IMR-90 (cell line): Measurements from ENCODE around the gene CTNNA2. TPM values are rescaled to one million over a fixed set of nuclear protein-coding genes. Genes with fewer than 3 reads are reported as not detected.

ENCODE experiments used
- ATAC-seq: fragments of 200-7000 bp; cut with Tn5 transposase; 2 replicates; pipeline ENCODE4 v1.9.1; 2020; ENCODE audit warnings: low read depth, mild to moderate bottlenecking, moderate library complexity
- BruUV-seq: library from RNA; stranded (reverse); fragments of 400-500 nt; replicated peaks from 2 replicates; lab custom pipeline; 2021; lab: Mats Ljungman, UMichigan
- CTCF ChIA-PET: fragments of 300-600 bp; formaldehyde crosslinking; extraction: SDS; loops from one replicate; lab custom pipeline; 2021; ENCODE audit warnings: antibody characterized with exemption; lab: Yijun Ruan, JAX
- POLR2A ChIA-PET: fragments of 300-600 bp; sonication (Branson Sonifier 250); formaldehyde crosslinking; loops from one replicate; lab custom pipeline; 2022; ENCODE audit warnings: antibody characterized with exemption; ENCODE audit not compliant: unreplicated experiment; lab: Charles Lee
- DNase-seq: peaks from one replicate; pipeline ENCODE4 v3.0.0; 2013
- H2AFZ ChIP-seq: replicated peaks from 2 replicates; pipeline ENCODE3; 2013; ENCODE audit warnings: low read length, mild to moderate bottlenecking; ENCODE audit not compliant: poor library complexity
- H2AK5ac ChIP-seq: 2 replicates; pipeline ENCODE4 v1.6.1; 2013; ENCODE audit warnings: low read depth, low read length, inconsistent platforms
- H2AK9ac ChIP-seq: replicated peaks from 2 replicates; pipeline ENCODE3; 2013; ENCODE audit warnings: mild to moderate bottlenecking, low read depth, low read length, moderate library complexity; ENCODE audit not compliant: poor library complexity
- H2BK120ac ChIP-seq: 2 replicates; pipeline ENCODE4 v1.6.1; 2013; ENCODE audit warnings: low read depth, low read length, inconsistent platforms
- H2BK15ac ChIP-seq: 3 replicates; pipeline ENCODE4 v1.6.1; 2013; ENCODE audit warnings: low read depth, low read length, inconsistent platforms
- H2BK20ac ChIP-seq: 2 replicates; pipeline ENCODE4 v1.6.1; 2013; ENCODE audit warnings: low read depth, mild to moderate bottlenecking, inconsistent platforms, low read length, moderate library complexity
- H2BK5ac ChIP-seq: 2 replicates; pipeline ENCODE4 v1.6.1; 2013; ENCODE audit warnings: mild to moderate bottlenecking, low read depth, low read length, inconsistent platforms; ENCODE audit not compliant: poor library complexity, severe bottlenecking
- H3K14ac ChIP-seq: replicated peaks from 2 replicates; pipeline ENCODE4 v1.6.1; 2013; ENCODE audit warnings: low read depth, low read length, inconsistent platforms
- H3K18ac ChIP-seq: 2 replicates; pipeline ENCODE4 v1.6.1; 2013; ENCODE audit warnings: low read depth, low read length, control low read depth
- H3K23ac ChIP-seq: 2 replicates; pipeline ENCODE4 v1.6.1; 2013; ENCODE audit warnings: low read depth, low read length, inconsistent platforms
- H3K27ac ChIP-seq: 2 replicates; pipeline ENCODE4 v1.5.1; 2013; ENCODE audit warnings: mild to moderate bottlenecking, control low read depth, low read length; ENCODE audit not compliant: insufficient read depth
- H3K27me3 ChIP-seq: 2 replicates; pipeline ENCODE4 v1.6.1; 2013; ENCODE audit warnings: low read length; ENCODE audit not compliant: control insufficient read depth, insufficient read depth
- H3K36me3 ChIP-seq: 2 replicates; pipeline ENCODE4 v1.6.1; 2013; ENCODE audit warnings: low read length, mixed read lengths; ENCODE audit not compliant: control insufficient read depth, insufficient read depth
- H3K4ac ChIP-seq: 2 replicates; pipeline ENCODE4 v1.6.1; 2013; ENCODE audit warnings: low read depth, low read length, inconsistent platforms
- H3K4me1 ChIP-seq: 2 replicates; pipeline ENCODE4 v1.6.1; 2013; ENCODE audit warnings: low read length, mixed read lengths; ENCODE audit not compliant: control insufficient read depth, insufficient read depth
- H3K4me2 ChIP-seq: 2 replicates; pipeline ENCODE4 v1.6.1; 2013; ENCODE audit warnings: low read depth, mild to moderate bottlenecking, control low read depth, low read length, moderate library complexity
- H3K4me3 ChIP-seq: 2 replicates; pipeline ENCODE4 v1.5.1; 2013; ENCODE audit warnings: low read depth, mild to moderate bottlenecking, control low read depth, low read length, moderate library complexity; ENCODE audit not compliant: insufficient read depth
- H3K56ac ChIP-seq: 2 replicates; pipeline ENCODE4 v1.6.1; 2013; ENCODE audit warnings: low read length, inconsistent platforms; ENCODE audit not compliant: insufficient read depth; ENCODE audit errors: extremely low read depth
- H3K79me1 ChIP-seq, 2 experiments: 2 replicates each; pipeline ENCODE4 v1.6.1; 2013; ENCODE audit warnings: low read length in 2 of 2, inconsistent platforms in 1 of 2, low read depth in 1 of 2
- H3K9ac ChIP-seq: 2 replicates; pipeline ENCODE4 v1.6.1; 2013; ENCODE audit warnings: low read depth, low read length, control low read depth
- H3K9me1 ChIP-seq: 2 replicates; pipeline ENCODE4 v1.6.1; 2013; ENCODE audit warnings: low read length, inconsistent platforms; ENCODE audit not compliant: insufficient read depth
- H3K9me3 ChIP-seq: 2 replicates; pipeline ENCODE4 v1.6.1; 2013; ENCODE audit warnings: low read length; ENCODE audit not compliant: control insufficient read depth, insufficient read depth
- H4K20me1 ChIP-seq: 2 replicates; pipeline ENCODE4 v1.6.1; 2013; ENCODE audit warnings: low read length, inconsistent platforms; ENCODE audit not compliant: insufficient read depth
- H4K5ac ChIP-seq: 2 replicates; pipeline ENCODE4 v1.6.1; 2013; ENCODE audit warnings: mild to moderate bottlenecking, low read depth, low read length, control low read depth
- H4K8ac ChIP-seq, 2 experiments: 2 replicates each; pipeline ENCODE4 v1.6.1; 2013; ENCODE audit warnings: low read depth in 2 of 2, low read length in 2 of 2, control low read depth in 1 of 2, inconsistent platforms in 1 of 2
- H4K91ac ChIP-seq: 2 replicates; pipeline ENCODE4 v1.6.1; 2013; ENCODE audit warnings: low read depth, low read length, inconsistent platforms; ENCODE audit not compliant: insufficient read depth
- CHD1 ChIP-seq: IDR thresholded peaks from 2 replicates; pipeline ENCODE4 v1.6.1; 2012; ENCODE audit warnings: low read depth, low read length, improper control_type of control experiment
- MAZ ChIP-seq: IDR thresholded peaks from 2 replicates; pipeline ENCODE4 v1.6.1; 2012; ENCODE audit warnings: low read depth, mild to moderate bottlenecking, low read length, improper control_type of control experiment, moderate library complexity, borderline replicate concordance
- WGBS, 2 experiments: methylation state at CpG; one replicate each; pipeline versions ENCODE4 v1.1.5 to v1.1.7; 2013; ENCODE audit warnings: missing lambda C conversion rate in 2 of 2; ENCODE audit not compliant: insufficient read length in 1 of 2; ENCODE audit errors: extremely low coverage in 2 of 2; 5-methylcytosine and 5-hydroxymethylcytosine counted together
- dilution Hi-C: fragments of 300-500 bp; cut with HindIII; formaldehyde crosslinking; loops from one replicate; pipeline ENCODE4 v1.14.3; 2018; ENCODE audit warnings: low sequenced_read_pairs; ENCODE audit not compliant: unreplicated experiment
- in situ Hi-C: fragments of 300-500 bp; cut with MboI; formaldehyde crosslinking; loops from 3 replicates; pipeline ENCODE4 v1.14.3; 2019; ENCODE audit warnings: low sequenced_read_pairs, inconsistent platforms, mixed read lengths
- intact Hi-C: fragments of 100-400 bp; cut with micrococcal nuclease; formaldehyde crosslinking; loops from 2 replicates; pipeline ENCODE4 v1.10.0; 2022
- polyA plus RNA-seq, 3 experiments: library from polyadenylated mRNA; depleted of rRNA; stranded (reverse); fragments of >200 nt; gene quantifications; 2 replicates each; pipeline ENCODE4 v1.2.3, GENCODE V29; 2012; ENCODE audit warnings: low replicate concordance in 1 of 3
- total RNA-seq: library from RNA; depleted of rRNA; stranded (reverse); fragments of >200 nt; gene quantifications from 2 replicates; pipeline ENCODE4 v1.2.3, GENCODE V29; 2012

The CTNNA2 gene
- total and polyA plus RNA-seq, 2 of the 4 experiments (the other 2 are of a cell fraction), result not detected

DNA sequence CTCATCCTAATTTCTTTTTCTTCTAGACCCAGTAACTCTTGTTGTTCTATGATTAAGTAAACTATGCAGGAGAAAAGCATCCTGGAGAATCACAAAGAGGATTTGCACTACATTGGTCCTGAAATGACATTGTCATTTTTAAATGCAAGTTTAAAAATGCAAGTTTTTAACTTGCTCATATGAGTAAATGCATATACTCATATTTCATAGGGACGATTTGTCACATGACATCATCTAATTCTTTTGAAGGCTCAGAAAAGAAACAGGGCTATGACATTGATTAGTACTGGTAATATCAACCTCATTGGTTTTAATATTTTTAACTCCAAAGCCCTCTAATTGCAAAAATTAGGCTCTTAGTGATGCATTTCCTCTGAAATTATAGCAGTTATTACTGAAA is 467.3 kb downstream of the CTNNA2 start:
- H3K56ac ChIP-seq, result no peak overlapping the region
- H3K14ac ChIP-seq, result no peak overlapping the region
- H3K27ac ChIP-seq, result no peak overlapping the region
- intact Hi-C loops (no loop called here), dilution Hi-C loops (no loop called here), in situ Hi-C loops (no loop called here)
- TF ChIP-seq CHD1 (no peak), MAZ (no peak)
- no peak overlapping the region for H2AFZ ChIP-seq
- H3K4me1 ChIP-seq, result no peaks in the 10 kb centered on the region; the same call in 1 of the 2 replicates
- H4K20me1 ChIP-seq, result no peaks in the 10 kb centered on the region
- no peaks in the 10 kb centered on the region for H3K36me3 ChIP-seq
- no peak overlapping the region for H4K8ac ChIP-seq
- CTCF ChIA-PET, result interaction anchor here (0.7 kb wide), 2 partner anchors 50 to 87 kb away, joined by 4 to 5 read pairs; no protein-coding TSS in a partner anchor
- H4K91ac ChIP-seq, result no peak overlapping the region
- H2BK15ac ChIP-seq, result no peak overlapping the region
- ATAC-seq, result no peak
- no peak overlapping the region for H3K18ac ChIP-seq
- H2AK9ac ChIP-seq, result no peak overlapping the region
- H3K23ac ChIP-seq, result no peak overlapping the region
- POLR2A ChIA-PET, result no interaction called here
- no peak overlapping the region for H2BK20ac ChIP-seq
- H3K9ac ChIP-seq, result no peak overlapping the region
- no peak overlapping the region for H3K4me3 ChIP-seq
- no peak overlapping the region for H2BK5ac ChIP-seq
- H3K27me3 ChIP-seq, result no peaks in the 10 kb centered on the region
- H3K79me1 ChIP-seq, result no peaks in the 10 kb centered on the region
- no peak for DNase-seq
- no peaks in the 10 kb centered on the region; the same call in 1 of the 2 replicates for H3K9me1 ChIP-seq
- H3K4me2 ChIP-seq, result no peak overlapping the region
- BruUV-seq, result no TSS peak
- no CpG with 5 or more reads among the region's 1 CpG for WGBS, 2 experiments
- no peak overlapping the region for H4K5ac ChIP-seq
- H3K9me3 ChIP-seq, result no peaks in the 10 kb centered on the region
- H2BK120ac ChIP-seq, result no peak overlapping the region
- no peak overlapping the region for H2AK5ac ChIP-seq
- H3K4ac ChIP-seq, result no peak overlapping the region
